Measurements from ENCODE around the gene CENPK.

Gene CENPK

DNA sequence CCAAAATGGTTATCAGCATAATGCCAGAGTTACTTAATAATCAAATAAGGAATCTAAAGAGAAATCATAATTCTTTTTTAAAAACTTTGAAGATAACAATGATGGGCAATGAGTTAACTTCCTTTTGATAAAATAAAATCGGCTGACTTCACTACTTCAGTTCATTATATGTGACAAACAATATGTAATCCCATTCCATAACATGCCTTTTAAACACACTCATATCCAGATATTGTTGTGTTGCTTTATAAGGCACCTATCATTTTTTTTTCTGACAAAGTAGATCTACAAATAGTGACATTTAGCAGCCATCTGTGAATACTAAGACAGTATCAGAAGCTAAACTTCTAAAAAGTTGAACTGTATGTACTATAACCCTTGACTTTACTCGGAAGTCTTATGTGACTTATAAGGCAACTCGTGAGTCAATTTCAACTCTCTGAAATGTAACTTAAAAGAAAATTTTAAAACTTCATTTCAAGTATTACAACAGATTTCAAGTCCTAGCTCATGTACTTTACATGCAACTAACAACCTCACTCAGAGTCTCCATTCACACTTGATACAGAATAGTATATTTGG, 88.7 kb downstream of the CENPK start:
- no peak overlapping the region for H3K27ac Mint-ChIP-seq
- TF ChIP-seq, protein P1, sequence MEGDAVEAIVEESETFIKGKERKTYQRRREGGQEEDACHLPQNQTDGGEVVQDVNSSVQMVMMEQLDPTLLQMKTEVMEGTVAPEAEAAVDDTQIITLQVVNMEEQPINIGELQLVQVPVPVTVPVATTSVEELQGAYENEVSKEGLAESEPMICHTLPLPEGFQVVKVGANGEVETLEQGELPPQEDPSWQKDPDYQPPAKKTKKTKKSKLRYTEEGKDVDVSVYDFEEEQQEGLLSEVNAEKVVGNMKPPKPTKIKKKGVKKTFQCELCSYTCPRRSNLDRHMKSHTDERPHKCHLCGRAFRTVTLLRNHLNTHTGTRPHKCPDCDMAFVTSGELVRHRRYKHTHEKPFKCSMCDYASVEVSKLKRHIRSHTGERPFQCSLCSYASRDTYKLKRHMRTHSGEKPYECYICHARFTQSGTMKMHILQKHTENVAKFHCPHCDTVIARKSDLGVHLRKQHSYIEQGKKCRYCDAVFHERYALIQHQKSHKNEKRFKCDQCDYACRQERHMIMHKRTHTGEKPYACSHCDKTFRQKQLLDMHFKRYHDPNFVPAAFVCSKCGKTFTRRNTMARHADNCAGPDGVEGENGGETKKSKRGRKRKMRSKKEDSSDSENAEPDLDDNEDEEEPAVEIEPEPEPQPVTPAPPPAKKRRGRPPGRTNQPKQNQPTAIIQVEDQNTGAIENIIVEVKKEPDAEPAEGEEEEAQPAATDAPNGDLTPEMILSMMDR (IDR thresholded peaks at IDR 0.05; ENCODE audit: unreplicated experiment in 3 of 3), result no peak
- peaks cover 5% of the 10 kb centered on the region for H3K4me1 Mint-ChIP-seq
- no peak overlapping the region for H3K4me3 Mint-ChIP-seq
- H3K27me3 Mint-ChIP-seq (ENCODE audit: low read depth), result no peaks in the 10 kb centered on the region
- H3K9me3 Mint-ChIP-seq, result no peaks in the 10 kb centered on the region
- no peaks in the 10 kb centered on the region for H3K36me3 Mint-ChIP-seq (ENCODE audit: low read depth)

DNA sequence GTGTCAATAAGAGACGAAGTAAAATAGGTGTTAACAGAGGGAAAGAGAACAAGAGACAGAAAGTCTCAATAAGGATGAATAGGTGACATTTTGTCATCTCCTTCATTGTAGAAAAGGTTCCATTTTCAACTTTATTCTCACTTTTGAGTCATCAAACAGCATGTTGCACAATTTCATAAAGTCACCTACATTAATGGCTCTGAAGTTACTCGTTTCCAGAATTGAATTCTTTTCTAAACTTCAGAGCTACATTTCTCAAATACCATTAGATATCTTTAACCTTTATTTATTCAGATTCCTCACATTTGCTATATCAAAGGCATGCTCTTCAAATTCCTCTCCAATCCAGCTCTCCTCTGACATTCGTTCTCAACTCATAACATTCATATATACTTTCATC, 94.3 kb downstream of the CENPK start:
- no peak overlapping the region for H3K27ac Mint-ChIP-seq
- H3K4me1 Mint-ChIP-seq, result no peaks in the 10 kb centered on the region
- no peak overlapping the region for H3K4me3 Mint-ChIP-seq
- TF ChIP-seq, protein P1 (IDR thresholded peaks at IDR 0.05; ENCODE audit: unreplicated experiment in 3 of 3), result no peak
- H3K9me3 Mint-ChIP-seq, result no peaks in the 10 kb centered on the region
- no peaks in the 10 kb centered on the region for H3K36me3 Mint-ChIP-seq (ENCODE audit: low read depth)
- H3K27me3 Mint-ChIP-seq (ENCODE audit: low read depth), result no peaks in the 10 kb centered on the region

Measured in nephron (organoid).